Cerebellar nuclear complex (tissue), 1 donor: ENCODE data around the gene ULK2.
"Not testable (repeated sequence)": the region's sequence is repeated elsewhere in the genome, so short reads cannot be mapped to it uniquely, and the experiment has no call there.

ENCODE experiments used
- DNase-seq, 2 experiments: peaks; one replicate each; lab custom pipeline; 2025; lab: John Stamatoyannopoulos, UW

ULK2 gene

GRCh38 chr17:19865021-19865420 is 2.7 kb downstream of the ULK2 start:
- DNase-seq: no peak

GRCh38 chr17:19860647-19861177 is 7.0 kb downstream of the ULK2 start:
- DNase-seq: not testable (repeated sequence)

- DNase-seq: no peak
These were observed 10.1 kb downstream of the ULK2 start for GRCh38 chr17:19857640-19858039.

- no peak for DNase-seq
These were observed 33.8 kb downstream of the ULK2 start for GRCh38 chr17:19833914-19834313.

- no peak for DNase-seq
These were observed 37.7 kb downstream of the ULK2 start for GRCh38 chr17:19830061-19830460.

- no peak for DNase-seq
These were observed 55.3 kb downstream of the ULK2 start for GRCh38 chr17:19812407-19812806.

GRCh38 chr17:19805006-19805405 is 62.7 kb downstream of the ULK2 start:
- no peak for DNase-seq

GRCh38 chr17:19800571-19800970 is 67.2 kb downstream of the ULK2 start:
- DNase-seq: no peak

- no peak for DNase-seq
These were observed 67.9 kb downstream of the ULK2 start for GRCh38 chr17:19799796-19800195.

GRCh38 chr17:19796457-19796856 is 71.3 kb downstream of the ULK2 start:
- no peak for DNase-seq

- DNase-seq: no peak
These were observed 75.7 kb downstream of the ULK2 start for GRCh38 chr17:19791918-19792550.

- no peak for DNase-seq
These were observed 79.9 kb downstream of the ULK2 start for GRCh38 chr17:19787733-19788357.

GRCh38 chr17:19785854-19786253 is 81.9 kb downstream of the ULK2 start:
- DNase-seq: no peak

- DNase-seq: no peak
These were observed 86.0 kb downstream of the ULK2 start for GRCh38 chr17:19781488-19782458.

- DNase-seq: no peak
These were observed 86.9 kb downstream of the ULK2 start for GRCh38 chr17:19780846-19781245.

GRCh38 chr17:19773534-19773933 is 94.2 kb downstream of the ULK2 start:
- no peak for DNase-seq

GRCh38 chr17:19771971-19772630 is 95.6 kb downstream of the ULK2 start:
- no peak for DNase-seq

GRCh38 chr17:19770985-19771735 is 96.6 kb downstream of the ULK2 start:
- DNase-seq: no peak

- DNase-seq: no peak
These were observed 97.6 kb downstream of the ULK2 start for GRCh38 chr17:19769946-19770652.

- DNase-seq: no peak
These were observed 99.5 kb downstream of the ULK2 start for GRCh38 chr17:19768046-19768782.
